H1 (cell line): ENCODE results near the gene ARHGDIB. TPM values are rescaled to one million over a fixed set of nuclear protein-coding genes. Genes with fewer than 3 reads are reported as not detected.

Source experiments
- CTCF ChIA-PET: fragments of 300-600 bp; sonication (Branson Sonifier 250); formaldehyde crosslinking; loops from one replicate; lab custom pipeline; 2021; ENCODE audit not compliant: partially characterized antibody; lab: Charles Lee
- POLR2A ChIA-PET: fragments of 300-600 bp; sonication (Branson Sonifier 250); formaldehyde crosslinking; loops from one replicate; lab custom pipeline; 2021; ENCODE audit warnings: inconsistent platforms; ENCODE audit not compliant: partially characterized antibody; lab: Charles Lee
- DNase-seq, 2 experiments: peaks; one replicate each; pipeline versions ENCODE4 v3.0.0 to v3.0.0-alpha.2; 2010 to 2022; ENCODE audit warnings: low spot score in 2 of 2, low read depth in 1 of 2, mixed read lengths in 1 of 2
- FAIRE-seq: peaks from 2 replicates; lab custom pipeline; 2011; peaks lifted over from hg19 to GRCh38; lab: Jason Lieb, UNC
- H2AFZ ChIP-seq: 2 replicates; pipeline ENCODE4 v1.8.1; 2012; ENCODE audit warnings: low read length, inconsistent platforms
- H2AK5ac ChIP-seq: 2 replicates; pipeline ENCODE4 v1.6.1; 2013; ENCODE audit warnings: low read depth, low read length
- H2BK120ac ChIP-seq: replicated peaks from 2 replicates; pipeline ENCODE3; 2013; ENCODE audit warnings: low read depth, low read length, inconsistent platforms
- H2BK12ac ChIP-seq: 2 replicates; pipeline ENCODE4 v1.6.1; 2013; ENCODE audit warnings: low read depth, low read length
- H2BK15ac ChIP-seq: 2 replicates; pipeline ENCODE4 v1.6.1; 2013; ENCODE audit warnings: low read length
- H2BK20ac ChIP-seq: 2 replicates; pipeline ENCODE4 v1.6.1; 2013; ENCODE audit warnings: low read length
- H2BK5ac ChIP-seq: 2 replicates; pipeline ENCODE4 v1.6.1; 2013; ENCODE audit warnings: low read depth, low read length
- H3K14ac ChIP-seq: 2 replicates; pipeline ENCODE4 v1.6.1; 2013; ENCODE audit warnings: inconsistent platforms; ENCODE audit not compliant: insufficient read length
- H3K18ac ChIP-seq: 2 replicates; pipeline ENCODE4 v1.6.1; 2013; ENCODE audit warnings: low read length; ENCODE audit errors: extremely low read depth
- H3K23ac ChIP-seq: 2 replicates; pipeline ENCODE4 v1.6.1; 2013; ENCODE audit warnings: inconsistent platforms; ENCODE audit not compliant: insufficient read length
- H3K23me2 ChIP-seq: 2 replicates; pipeline ENCODE4 v1.6.1; 2013; ENCODE audit warnings: low read depth, low read length
- H3K27ac ChIP-seq: 2 replicates; pipeline ENCODE4 v1.6.1; 2011; ENCODE audit warnings: low read depth, low read length, inconsistent platforms
- H3K27me3 ChIP-seq, 4 experiments: replicated peaks in 1 of 4; 1 replicate in 1 of 4; 2 replicates in 3 of 4; pipeline versions ENCODE4 v1.6.1 to v1.8.1; 2011 to 2013; ENCODE audit warnings: low read length in 3 of 4, mild to moderate bottlenecking in 3 of 4, inconsistent platforms in 2 of 4, mixed read lengths in 2 of 4, moderate library complexity in 1 of 4; ENCODE audit not compliant: control insufficient read depth in 3 of 4, insufficient read depth in 3 of 4; ENCODE audit errors: extremely low read depth in 1 of 4
- H3K36me3 ChIP-seq, 4 experiments: 2 replicates each; pipeline versions ENCODE4 v1.6.1 to v1.8.1; 2011 to 2013; ENCODE audit warnings: mild to moderate bottlenecking in 4 of 4, low read length in 3 of 4, moderate library complexity in 2 of 4, control low read depth in 1 of 4, inconsistent platforms in 1 of 4; ENCODE audit not compliant: insufficient read depth in 4 of 4, control insufficient read depth in 2 of 4
- H3K4ac ChIP-seq: replicated peaks from 2 replicates; pipeline ENCODE3; 2013; ENCODE audit warnings: low read length, low read depth, mixed read lengths, inconsistent platforms; ENCODE audit not compliant: insufficient read length
- H3K4me1 ChIP-seq, 4 experiments: replicated peaks in 1 of 4; 1 replicate in 1 of 4; 2 replicates in 3 of 4; pipeline versions ENCODE4 v1.6.1 to v1.8.1; 2011 to 2013; ENCODE audit warnings: low read length in 3 of 4, inconsistent platforms in 2 of 4, mixed read lengths in 1 of 4; ENCODE audit not compliant: insufficient read depth in 4 of 4, control insufficient read depth in 3 of 4
- H3K4me2 ChIP-seq, 2 experiments: 2 replicates each; pipeline versions ENCODE4 v1.6.1 to v1.8.1; 2011 to 2013; ENCODE audit warnings: low read depth in 2 of 2, low read length in 2 of 2, control low read depth in 1 of 2, inconsistent platforms in 1 of 2, mild to moderate bottlenecking in 1 of 2; ENCODE audit not compliant: insufficient read depth in 1 of 2
- H3K4me3 ChIP-seq, 4 experiments: fragments of 200-600, 300-600 bp in 1 of 4; sonication (generic), shearing (Covaris generic), sonication (Bioruptor Twin) in 1 of 4; 2 replicates each; pipeline versions ENCODE4 v1.5.1 to v1.8.1; 2011 to 2016; ENCODE audit warnings: low read length in 4 of 4, low read depth in 3 of 4, control low read depth in 2 of 4, inconsistent platforms in 2 of 4, mild to moderate bottlenecking in 2 of 4, mixed read lengths in 1 of 4, moderate library complexity in 1 of 4; ENCODE audit not compliant: insufficient read depth in 2 of 4; ENCODE audit errors: extremely low read depth in 1 of 4
- H3K56ac ChIP-seq: replicated peaks from 2 replicates; pipeline ENCODE3; 2013; ENCODE audit warnings: low read depth, mild to moderate bottlenecking, mixed read lengths, low read length, inconsistent platforms; ENCODE audit not compliant: insufficient read length
- H3K79me1 ChIP-seq: 2 replicates; pipeline ENCODE4 v1.6.1; 2013; ENCODE audit warnings: low read depth, low read length, control low read depth
- H3K79me2 ChIP-seq, 2 experiments: 2 replicates each; pipeline versions ENCODE4 v1.6.1 to v1.8.1; 2012 to 2013; ENCODE audit warnings: low read length in 2 of 2, mild to moderate bottlenecking in 2 of 2, inconsistent platforms in 1 of 2; ENCODE audit not compliant: insufficient read depth in 2 of 2, control insufficient read depth in 1 of 2
- H3K9ac ChIP-seq, 4 experiments: replicated peaks in 1 of 4; 1 replicate in 1 of 4; 2 replicates in 3 of 4; pipeline versions ENCODE4 v1.6.1 to v1.8.1; 2011 to 2013; ENCODE audit warnings: low read depth in 3 of 4, low read length in 3 of 4, control low read depth in 2 of 4, mild to moderate bottlenecking in 2 of 4, moderate library complexity in 2 of 4, inconsistent platforms in 1 of 4; ENCODE audit errors: extremely low read depth in 1 of 4
- H3K9me3 ChIP-seq, 2 experiments: 2 replicates each; pipeline versions ENCODE4 v1.6.1 to v1.8.1; 2012 to 2013; ENCODE audit warnings: mild to moderate bottlenecking in 2 of 2, moderate library complexity in 2 of 2, control low read depth in 1 of 2, inconsistent platforms in 1 of 2, low read depth in 1 of 2, low read length in 1 of 2, mixed read lengths in 1 of 2; ENCODE audit not compliant: insufficient read depth in 2 of 2
- H4K20me1 ChIP-seq, 2 experiments: replicated peaks in 1 of 2; 2 replicates each; pipeline versions ENCODE3 to v1.8.1; 2011 to 2013; ENCODE audit warnings: inconsistent platforms in 2 of 2, low read length in 2 of 2, mild to moderate bottlenecking in 1 of 2; ENCODE audit not compliant: insufficient read depth in 2 of 2, control insufficient read depth in 1 of 2
- H4K5ac ChIP-seq: 2 replicates; pipeline ENCODE4 v1.6.1; 2013; ENCODE audit warnings: low read length, low read depth, mixed read lengths, inconsistent platforms; ENCODE audit not compliant: insufficient read length
- H4K8ac ChIP-seq: 2 replicates; pipeline ENCODE4 v1.8.0; 2013; ENCODE audit warnings: mild to moderate bottlenecking, moderate library complexity, low read length, inconsistent platforms; ENCODE audit not compliant: insufficient read depth; ENCODE audit errors: extremely low read depth
- H4K91ac ChIP-seq: replicated peaks from 2 replicates; pipeline ENCODE3; 2013; ENCODE audit warnings: low read length, mixed read lengths, inconsistent platforms; ENCODE audit not compliant: insufficient read length
- SAP30 ChIP-seq: fragments of 300-600 bp; sonication (generic); IDR thresholded peaks from 2 replicates; pipeline ENCODE4 v1.7.1; 2012; ENCODE audit warnings: low read length, moderate library complexity, mild to moderate bottlenecking, inconsistent platforms; ENCODE audit not compliant: insufficient read depth, insufficient replicate concordance
- WGBS, 2 experiments: shearing (Covaris generic) in 1 of 2; methylation state at CpG; one replicate each; pipeline versions ENCODE4 v1.1.6 to v1.1.7; 2013 to 2015; ENCODE audit warnings: low lambda C conversion rate in 2 of 2, mixed read lengths in 2 of 2, inconsistent platforms in 1 of 2, low coverage in 1 of 2, missing lambda C conversion rate in 1 of 2; ENCODE audit not compliant: insufficient replicate concordance in 2 of 2, insufficient coverage in 1 of 2, insufficient read length in 1 of 2; ENCODE audit errors: extremely low coverage in 1 of 2, missing lambda C conversion rate in 1 of 2; 5-methylcytosine and 5-hydroxymethylcytosine counted together
- polyA plus RNA-seq, 7 experiments: library from polyadenylated mRNA; depleted of rRNA in 3 of 7; stranded (reverse) in 5 of 7; unstranded in 2 of 7; fragments of >200 nt in 5 of 7; fragments of 200-250 nt in 2 of 7; gene quantifications; 1 replicate in 5 of 7; 2 replicates in 1 of 7; 4 replicates in 1 of 7; pipeline versions ENCODE4 v1.2.1 to v1.2.3, GENCODE V29; 2011 to 2013; ENCODE audit warnings: missing spikeins in 2 of 7, mixed read lengths in 2 of 7
- total RNA-seq: library from RNA; stranded (reverse); fragmentation: NEBNext Ultra II Directional; extraction: Animal tissue kit (Norgen Biotek cat#: 25700); gene quantifications from 2 replicates; pipeline ENCODE4 v1.2.1, GENCODE V29; 2021

Gene ARHGDIB
- total and polyA plus RNA-seq, 2 of the 8 experiments (the other 6 are each of a cell fraction or from before 2014, with no cell fraction given), result 0.82 to 1.3 TPM

DNA sequence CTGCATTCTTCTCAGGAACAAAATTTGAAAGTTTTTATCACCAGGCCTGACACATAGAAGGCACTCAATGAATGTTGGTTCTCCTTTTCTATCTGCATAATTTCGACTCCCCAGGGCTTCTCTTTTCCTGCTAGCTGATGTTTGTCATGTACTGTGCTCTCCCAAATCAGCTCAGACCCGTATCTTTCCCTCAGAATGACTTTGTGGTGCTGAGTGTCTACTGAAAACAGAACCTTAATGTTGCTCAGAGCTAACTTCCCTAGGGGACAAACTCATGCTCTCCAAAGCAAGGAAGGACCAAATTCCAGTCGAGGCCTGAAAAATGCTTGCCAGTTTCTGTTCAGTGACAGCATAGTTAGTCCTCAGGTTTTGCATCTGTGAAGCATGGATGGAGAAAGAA lies 1.9 kb downstream of the ARHGDIB start:
- H3K4me1 ChIP-seq, result no peaks in the 10 kb centered on the region
- H2BK120ac ChIP-seq, result no peak overlapping the region
- DNase-seq (no peak), FAIRE-seq (no peak)
- no peak overlapping the region for H3K4me3 ChIP-seq
- no peak overlapping the region for H4K91ac ChIP-seq
- no peaks in the 10 kb centered on the region for H3K36me3 ChIP-seq
- POLR2A ChIA-PET, result no interaction called here
- no peaks in the 10 kb centered on the region for H3K79me1 ChIP-seq
- no peak overlapping the region for H4K8ac ChIP-seq
- CTCF ChIA-PET, result interaction anchor here (0.8 to 3.7 kb wide), 3 partner anchors 9 to 23 kb away, joined by 3 to 9 read pairs (median 3); partner anchors contain the start of gene ERP27
- H3K27me3 ChIP-seq, result no peaks in the 10 kb centered on the region
- no peak overlapping the region for H3K4me2 ChIP-seq
- no peak overlapping the region for H3K4ac ChIP-seq
- H3K9me3 ChIP-seq, result no peaks in the 10 kb centered on the region
- no peak overlapping the region for H3K23ac ChIP-seq
- 77% methylated on average over 3 of the region's 3 CpGs; no CpG with 5 or more reads in 1 of the 2 experiments for WGBS, 2 experiments
- no peak overlapping the region for H3K56ac ChIP-seq
- no peaks in the 10 kb centered on the region for H3K79me2 ChIP-seq
- H3K27ac ChIP-seq, result no peak overlapping the region
- H3K23me2 ChIP-seq, result no peaks in the 10 kb centered on the region
- H3K9ac ChIP-seq, result no peak overlapping the region
- H2BK15ac ChIP-seq, result no peak overlapping the region
- no peaks in the 10 kb centered on the region for H4K20me1 ChIP-seq
- no peak overlapping the region for H2BK12ac ChIP-seq
- H2BK20ac ChIP-seq, result no peak overlapping the region
- no peak overlapping the region for H2AK5ac ChIP-seq
- H3K18ac ChIP-seq, result no peak overlapping the region
- no peak overlapping the region for H4K5ac ChIP-seq
- no peak overlapping the region for H3K14ac ChIP-seq
- H2BK5ac ChIP-seq, result no peak overlapping the region
- no peak overlapping the region for H2AFZ ChIP-seq
- no peak for TF ChIP-seq SAP30
